KBM-7 (cell line): ENCODE measurements around the gene ADM2.
A peak's percentile ranks its signal among the peaks of the same experiment; 100 is the strongest.

Experiments
- DNase-seq: peaks from one replicate; pipeline ENCODE4 v3.0.0-alpha.2; 2015
- in situ Hi-C: fragments of 300-500 bp; cut with MboI; formaldehyde crosslinking; loops from 2 replicates; pipeline ENCODE4 v1.14.3; 2020; ENCODE audit warnings: low sequenced_read_pairs, low pct_unique_long_range_greater_than_20kb, mixed read lengths

Gene ADM2

DNA sequence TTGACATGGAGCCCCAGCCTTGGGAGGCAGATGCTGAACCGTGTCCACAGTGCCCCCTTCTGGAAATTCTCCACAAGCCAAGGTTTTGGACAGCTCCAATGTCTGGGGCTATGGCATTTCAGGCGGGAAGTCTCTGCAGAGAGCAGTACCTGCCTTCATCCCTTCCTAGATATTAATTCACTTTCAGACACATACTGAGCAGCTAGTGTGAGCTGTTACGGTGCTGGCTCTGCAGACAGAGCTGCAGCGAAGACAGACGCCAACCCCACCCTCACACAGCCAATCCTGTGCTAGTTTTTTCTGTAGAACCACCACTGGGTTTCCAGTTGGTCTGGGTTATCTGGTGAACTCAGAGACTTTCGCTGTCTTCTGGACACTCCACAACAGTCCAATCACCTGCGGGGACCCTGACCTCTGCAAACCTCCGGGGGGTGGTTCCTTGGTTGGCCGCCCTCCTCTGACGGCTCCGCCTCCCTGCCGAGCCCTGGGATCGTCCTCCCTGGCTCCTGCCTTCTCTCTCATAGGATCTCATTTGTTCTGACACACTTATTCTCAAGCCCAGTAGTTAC lies 17.1 kb downstream of the ADM2 start:
- in situ Hi-C loops = no loop called here
- peak; percentile 82 for DNase-seq

DNA sequence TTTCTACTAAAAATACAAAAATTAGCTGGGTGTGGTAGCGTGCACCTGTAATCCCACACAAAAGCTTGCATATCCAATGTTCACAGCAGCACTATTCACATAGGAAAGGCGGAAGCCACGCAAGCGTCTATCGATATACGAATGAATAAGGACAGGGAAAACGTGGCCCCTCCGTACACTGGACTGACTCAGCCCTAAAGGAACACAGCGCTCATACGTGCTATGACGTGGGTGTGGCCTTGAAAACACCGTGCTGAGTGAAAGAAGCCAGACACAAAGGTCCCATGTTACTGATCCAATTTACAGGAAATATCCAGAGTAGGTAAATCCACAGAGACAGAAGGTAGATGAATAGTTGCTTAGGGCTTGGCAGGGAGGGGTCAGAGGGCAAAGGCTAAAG lies 19.1 kb downstream of the ADM2 start:
- DNase-seq = no peak
- in situ Hi-C loops = no loop called here

DNA sequence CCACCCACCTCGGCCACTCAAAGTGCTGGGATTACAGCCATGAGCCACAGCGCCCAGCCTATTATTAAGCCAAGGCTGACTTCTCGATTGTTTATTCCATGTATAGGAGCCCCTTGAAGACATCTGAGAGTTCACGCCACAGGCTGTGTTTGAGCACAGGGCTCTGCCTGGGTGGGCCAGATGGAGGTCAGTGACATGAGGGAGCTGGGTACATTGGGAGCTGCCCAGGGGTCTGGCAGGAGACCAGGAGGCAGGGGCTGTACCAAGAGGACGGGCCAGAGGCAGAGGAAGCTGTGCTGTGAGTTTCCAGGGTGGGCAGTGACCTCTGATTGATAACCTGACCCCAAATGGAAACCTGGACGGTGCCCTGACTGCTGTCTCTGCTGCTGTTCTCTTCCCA lies 20.8 kb downstream of the ADM2 start:
- in situ Hi-C loops = no loop called here
- no peak for DNase-seq

DNA sequence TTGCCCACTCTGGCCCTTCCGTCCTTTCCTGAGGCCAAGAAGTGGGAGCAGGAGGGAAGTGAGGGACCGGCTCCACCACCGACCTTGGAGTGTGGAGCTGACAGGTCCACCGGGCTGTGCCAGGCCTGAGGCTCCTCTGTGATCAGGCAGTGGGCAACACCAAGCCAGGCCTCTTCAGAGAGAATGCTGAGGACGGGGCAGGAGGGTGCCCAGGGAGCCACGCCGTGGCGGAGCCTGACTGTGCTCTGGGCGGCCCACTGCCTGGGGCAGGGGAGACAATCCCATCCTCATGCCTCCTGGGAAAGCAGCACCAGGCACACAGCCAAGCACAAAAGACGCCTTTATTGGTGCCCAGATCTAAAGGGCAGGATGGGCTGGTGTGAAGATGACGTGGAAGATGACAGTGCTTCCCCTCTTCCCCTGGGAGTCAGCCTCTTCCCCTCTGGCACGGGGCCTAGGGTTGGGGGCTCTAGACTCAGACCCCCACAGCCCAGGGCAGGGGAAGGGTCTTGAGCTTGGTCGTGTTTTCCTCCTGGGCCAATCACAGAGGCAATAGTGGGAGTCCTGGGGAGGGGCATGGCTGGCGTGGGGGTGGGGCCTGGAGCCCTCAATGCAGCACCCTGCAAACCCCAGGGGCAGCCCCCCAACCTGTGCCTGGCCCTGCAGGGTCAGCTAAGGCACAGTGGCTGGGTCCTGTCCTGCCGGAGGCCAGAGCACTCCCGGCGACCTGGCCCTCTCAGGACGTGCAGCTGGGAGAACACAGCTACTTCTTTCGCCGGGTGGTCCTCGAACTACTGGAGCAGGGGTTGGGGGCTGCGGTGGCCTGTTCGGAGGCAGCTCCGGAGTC lies 21.5 kb downstream of the ADM2 start:
- in situ Hi-C loops = no loop called here
- DNase-seq = no peak

DNA sequence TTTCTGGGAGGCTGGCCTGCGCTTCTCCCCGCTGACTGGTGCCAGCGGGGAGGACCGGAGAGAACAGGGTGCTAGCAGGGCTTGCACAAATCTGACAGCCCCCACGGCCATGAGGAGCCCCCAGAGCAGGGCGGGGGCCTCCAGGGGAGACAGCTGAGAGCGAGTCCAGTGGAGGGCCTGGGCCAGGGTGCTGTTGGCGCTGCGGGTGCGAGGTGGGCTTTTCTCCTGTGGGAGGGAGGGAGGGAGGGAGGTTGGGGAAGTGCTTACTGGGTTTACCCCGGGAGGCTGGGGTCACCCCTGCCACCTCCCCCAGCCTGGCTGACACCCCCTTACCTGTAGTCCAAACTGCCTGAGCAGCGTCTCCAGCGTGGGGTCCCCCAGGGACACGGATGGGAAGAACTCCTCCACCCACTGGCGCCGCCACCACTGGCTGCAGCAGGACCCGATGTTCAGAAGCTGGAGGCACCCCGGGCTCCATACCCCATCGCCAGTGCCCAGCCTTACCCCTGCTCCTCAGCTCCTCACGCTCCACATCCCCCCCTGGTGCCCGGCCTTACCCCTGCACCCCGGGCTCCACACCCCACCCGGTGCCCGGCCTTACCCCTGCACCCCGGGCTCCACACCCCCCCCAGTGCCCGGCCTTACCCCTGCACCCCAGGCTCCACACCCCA lies 22.3 kb downstream of the ADM2 start:
- in situ Hi-C loops = no loop called here
- no peak for DNase-seq

DNA sequence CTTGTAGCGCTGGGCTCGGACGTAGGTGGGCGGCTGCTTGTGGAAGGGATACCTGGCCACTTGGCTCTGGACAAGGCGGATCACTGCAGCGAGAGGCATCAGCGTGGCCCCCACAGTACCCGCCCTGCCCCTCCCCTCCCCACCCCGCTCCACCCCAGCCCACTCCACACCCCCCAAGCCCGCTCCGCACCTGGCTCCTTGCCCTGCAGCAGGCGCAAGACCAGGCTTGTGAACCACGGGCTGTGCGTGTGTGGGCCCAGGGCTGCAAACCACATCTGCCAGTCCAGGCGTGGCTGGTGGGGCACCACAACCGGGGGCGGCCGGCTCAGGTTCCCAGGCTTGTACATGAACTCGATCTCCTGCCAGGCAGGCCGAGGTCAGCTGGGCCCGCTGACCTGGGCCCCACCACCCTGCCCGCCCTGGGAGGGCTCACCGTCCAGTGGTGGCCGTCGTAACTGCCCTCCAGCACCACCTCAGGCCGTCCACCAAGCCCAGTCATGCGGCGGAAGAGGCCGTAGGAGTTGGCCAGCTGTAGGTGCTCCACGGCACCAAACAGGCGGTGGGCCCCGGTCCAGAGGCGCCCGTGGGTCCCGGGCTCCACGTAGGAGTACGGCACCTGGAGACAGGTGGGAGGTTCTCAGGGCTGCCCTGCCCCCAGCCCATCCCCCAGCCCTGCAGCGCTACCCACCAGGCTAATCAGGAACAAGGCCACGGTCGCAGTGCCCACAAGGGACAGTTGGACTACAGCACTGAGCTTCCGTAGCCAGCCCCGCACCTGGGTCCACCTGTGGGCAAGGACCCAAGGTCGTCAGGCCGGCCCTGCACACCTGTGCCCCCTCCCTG lies 23.2 kb downstream of the ADM2 start:
- DNase-seq = no peak
- in situ Hi-C loops = no loop called here

DNA sequence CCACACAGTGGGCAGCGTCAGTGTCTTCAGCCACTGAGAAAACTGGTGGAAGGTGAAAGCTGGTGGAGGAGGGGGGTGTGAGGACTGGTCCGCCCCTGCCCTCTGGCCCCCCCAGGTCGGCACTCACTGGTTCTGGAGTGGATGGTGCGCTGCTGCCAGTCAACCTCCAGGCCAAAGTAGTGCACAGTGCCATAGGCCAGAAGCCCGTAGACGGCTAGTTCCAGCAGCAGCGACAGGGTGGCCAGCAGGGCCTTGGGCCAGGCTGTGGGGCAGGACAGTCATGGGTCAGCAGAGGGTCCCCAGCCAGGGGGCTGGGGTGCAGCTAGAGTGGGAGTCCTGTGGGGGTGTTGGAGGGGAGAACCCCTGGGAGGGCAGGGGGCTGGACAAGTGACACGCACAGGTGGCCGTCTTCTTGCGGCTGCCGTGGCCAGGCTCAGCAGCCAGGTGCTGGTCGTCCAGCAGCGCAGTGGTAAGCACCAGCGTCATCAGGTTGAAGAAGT lies 24.0 kb downstream of the ADM2 start:
- DNase-seq = no peak
- in situ Hi-C loops = no loop called here

DNA sequence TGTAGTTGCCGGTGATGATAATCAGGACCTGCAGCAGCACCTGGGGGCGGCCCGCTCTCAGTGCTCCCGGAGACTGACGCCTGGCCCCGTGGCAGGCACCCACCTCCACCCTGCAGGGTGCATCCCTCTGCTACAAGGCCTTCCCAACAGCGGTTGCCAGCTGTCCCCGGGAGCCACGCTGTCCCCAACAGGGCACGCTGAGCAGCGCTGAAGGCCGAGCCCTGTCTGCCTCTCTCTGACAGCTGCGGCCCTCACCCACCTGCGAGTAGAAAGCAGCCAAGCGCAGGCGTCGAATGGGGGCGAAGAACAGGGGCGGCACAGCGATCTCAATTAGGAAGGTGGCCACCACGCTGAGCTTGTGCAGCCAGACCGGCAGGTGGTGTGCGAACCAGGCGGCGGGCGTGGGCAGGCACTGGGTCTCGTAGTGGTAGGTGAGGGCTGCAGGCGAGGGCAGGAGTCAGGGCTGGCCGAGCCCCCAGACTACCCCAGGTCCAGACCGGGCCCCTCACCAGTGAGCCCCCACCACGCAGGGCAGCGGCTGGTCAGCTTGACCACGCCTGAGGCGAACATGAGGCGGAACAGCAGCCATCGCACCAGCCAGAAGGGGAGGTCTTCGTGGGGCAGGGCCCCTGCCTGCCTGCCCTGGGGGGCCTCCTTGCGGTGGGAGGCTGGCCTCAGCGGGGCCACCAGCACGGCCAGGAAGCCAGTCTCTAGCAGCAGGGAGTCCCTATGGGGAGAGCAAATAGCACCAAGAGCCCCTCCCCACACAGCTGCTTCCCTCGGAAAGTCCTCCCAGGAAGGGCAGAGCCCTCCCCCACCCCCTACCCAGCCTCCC lies 24.6 kb downstream of the ADM2 start:
- in situ Hi-C loops = no loop called here
- DNase-seq = no peak

DNA sequence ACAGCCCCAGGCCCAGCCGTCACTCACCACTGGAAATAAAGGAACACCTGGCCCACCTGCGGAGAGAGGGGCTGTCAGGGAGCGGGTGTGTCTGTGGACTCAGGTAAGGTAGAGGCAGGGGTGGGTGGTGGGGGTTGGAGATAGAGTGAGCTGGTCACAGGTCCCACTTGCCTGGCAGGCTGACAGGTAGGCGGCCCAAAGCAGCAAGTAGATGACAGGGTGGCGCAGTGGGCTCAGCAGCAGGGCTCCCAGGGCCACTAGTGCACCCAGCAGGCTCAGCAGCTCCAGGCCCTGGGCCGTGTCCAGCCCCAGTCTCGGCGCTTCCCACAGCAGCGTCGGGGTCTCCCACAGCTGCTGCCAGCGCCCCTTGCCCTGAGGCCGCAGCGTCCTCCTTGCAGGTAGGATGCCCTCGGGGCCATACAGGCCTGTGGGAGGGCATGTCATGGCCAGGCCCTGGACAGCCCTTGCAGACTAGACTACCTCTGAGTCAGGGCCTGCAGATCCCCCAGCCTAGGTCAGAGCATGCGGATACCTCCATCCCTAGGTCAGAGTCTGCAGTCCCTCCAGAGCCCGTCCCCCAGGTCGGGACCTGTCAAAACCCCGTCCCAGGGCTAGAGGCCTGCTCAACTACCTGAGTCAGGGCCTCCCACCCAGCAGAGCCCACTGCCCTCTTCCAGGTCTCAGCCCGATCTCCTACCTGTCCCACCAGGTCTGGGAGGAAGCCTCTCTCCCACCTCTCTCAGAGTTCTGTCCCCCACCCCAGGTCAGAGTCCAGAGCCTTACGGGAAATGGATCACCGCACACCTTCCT lies 25.5 kb downstream of the ADM2 start:
- DNase-seq = no peak
- in situ Hi-C loops = no loop called here

DNA sequence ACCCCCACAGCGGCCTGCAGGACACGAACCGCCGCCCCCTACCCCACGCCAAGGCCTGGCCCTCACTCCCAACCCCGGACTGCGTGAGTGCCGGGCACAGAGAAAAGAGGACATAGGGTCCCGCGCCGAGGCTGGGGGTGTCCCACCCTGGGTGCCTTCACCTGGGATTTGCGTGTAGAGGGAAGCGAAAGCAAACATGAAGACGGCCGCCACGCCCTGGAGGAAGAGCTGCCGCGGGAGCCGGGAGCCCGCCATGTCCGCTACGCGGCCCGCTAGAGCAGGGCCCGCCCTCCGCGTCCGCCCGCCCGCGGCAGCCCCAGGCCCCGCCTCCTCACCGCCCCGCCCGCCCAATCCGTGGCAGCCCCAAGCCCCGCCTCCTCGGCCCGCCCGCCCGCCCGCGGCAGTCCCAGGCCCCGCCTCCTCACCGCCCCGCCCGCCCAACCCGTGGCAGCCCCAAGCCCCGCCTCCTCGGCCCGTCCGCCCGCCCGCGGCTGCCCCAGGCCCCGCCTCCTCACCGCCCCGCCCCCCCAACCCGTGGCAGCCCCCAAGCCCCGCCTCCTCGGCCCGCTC lies 26.2 kb downstream of the ADM2 start, which contains the start of gene LMF2:
LMF2 (minus strand) TSS at position 282 of the 570 bp plus-strand sequence; CDS start at position 255, 27 bp downstream.
- in situ Hi-C loops = no loop called here
- peak; percentile 57 for DNase-seq

DNA sequence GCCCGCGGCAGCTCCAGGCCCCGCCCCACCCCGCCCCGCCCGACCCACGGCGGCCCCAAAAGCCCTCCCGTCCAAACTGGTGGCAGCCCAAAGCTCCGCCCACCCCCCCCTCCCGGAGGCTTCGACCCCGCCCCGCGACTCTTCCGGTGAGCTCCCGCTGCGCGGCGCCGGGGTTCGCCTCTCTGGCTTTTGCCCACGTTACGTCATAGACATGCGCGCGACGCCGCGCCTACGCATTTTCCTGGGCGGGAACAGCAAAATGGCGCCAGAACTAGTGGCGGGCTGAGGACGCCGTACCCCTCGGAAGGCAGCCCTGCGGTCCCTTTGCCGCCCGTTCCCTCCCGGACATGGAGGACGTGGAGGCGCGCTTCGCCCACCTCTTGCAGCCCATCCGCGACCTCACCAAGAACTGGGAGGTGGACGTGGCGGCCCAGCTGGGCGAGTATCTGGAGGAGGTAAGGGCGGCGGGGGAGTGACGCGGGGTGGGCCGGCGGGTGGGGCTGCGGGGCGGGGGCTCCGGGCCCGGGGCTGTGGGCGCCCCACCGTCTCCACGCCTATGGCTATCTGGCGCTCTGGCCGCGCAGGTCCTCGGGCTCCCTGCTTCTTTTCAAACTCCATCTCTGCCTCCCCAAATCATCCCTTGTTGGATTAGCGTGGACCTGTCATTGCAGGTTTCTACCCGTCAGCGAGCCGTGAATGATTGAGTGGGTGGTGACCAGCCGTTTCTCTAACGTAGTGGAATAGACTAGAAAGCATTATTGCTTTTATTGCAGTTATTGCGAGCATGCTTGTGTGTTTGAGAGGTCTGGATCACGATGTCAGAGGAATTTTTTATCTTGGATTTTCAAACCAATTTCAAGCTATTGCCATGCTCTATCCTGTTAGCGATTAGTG lies 26.9 kb downstream of the ADM2 start, which contains the start of gene NCAPH2:
NCAPH2 (plus strand) TSS at position 234 of the 894 bp plus-strand sequence; CDS start at position 348, 114 bp downstream.
- in situ Hi-C loops = no loop called here
- DNase-seq = peak; percentile 94

DNA sequence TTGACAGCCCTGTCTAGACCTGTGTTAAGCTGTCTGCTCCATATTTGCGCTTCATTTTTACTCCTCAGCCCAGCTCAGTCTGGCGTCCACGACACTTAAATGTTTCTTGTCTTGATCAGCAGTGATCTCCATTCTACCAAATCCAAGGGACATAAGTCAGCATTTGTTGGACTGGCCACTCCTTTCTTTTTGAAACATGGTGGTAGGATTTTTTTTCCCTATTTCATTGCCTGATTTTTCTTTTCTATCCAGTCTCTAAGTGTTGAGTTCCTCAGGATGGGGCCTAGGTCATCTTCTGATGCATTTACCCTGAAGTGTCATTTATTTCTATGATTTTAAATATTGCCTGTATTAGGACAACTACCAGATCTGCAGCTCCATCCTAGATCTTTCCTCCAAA lies 27.6 kb downstream of the ADM2 start:
- no peak for DNase-seq
- in situ Hi-C loops = no loop called here

DNA sequence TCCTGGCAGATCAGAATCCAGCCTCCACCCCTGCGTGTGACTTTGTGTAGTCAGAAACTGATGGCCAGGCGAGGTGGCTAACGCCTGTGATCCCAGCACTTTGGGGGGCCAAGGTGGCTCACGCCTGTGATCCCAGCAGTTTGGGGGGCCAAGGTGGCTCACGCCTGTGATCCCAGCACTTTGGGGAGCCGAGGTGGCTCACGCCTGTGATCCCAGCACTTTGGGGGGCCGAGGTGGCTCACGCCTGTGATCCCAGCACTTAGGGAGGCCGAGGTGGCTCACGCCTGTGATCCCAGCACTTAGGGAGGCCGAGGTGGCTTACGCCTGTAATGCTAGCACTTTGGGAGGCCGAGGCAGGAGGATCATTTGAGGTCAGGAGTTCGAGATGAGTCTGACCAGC lies 31.8 kb downstream of the ADM2 start:
- in situ Hi-C loops = no loop called here
- no peak for DNase-seq

DNA sequence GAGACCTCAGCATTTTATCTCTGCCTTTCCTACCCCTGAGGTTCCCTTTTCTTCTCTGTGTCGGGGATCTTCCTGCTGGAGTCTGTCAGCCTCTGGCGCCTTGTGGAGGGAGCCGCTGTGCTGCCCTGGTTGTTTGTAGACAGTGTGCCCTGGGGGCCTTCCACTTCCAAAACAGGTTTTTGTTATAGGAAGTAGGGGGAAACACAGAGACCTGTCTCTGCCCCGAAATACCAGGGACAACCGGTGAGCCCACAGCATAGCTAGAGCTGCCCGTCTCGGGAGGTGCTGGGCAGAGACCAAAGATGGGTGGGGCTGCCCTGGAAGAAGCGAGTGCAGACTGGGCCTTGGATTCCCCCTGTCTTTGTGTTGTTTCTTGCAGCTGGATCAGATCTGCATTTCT lies 34.7 kb downstream of the ADM2 start:
- in situ Hi-C loops = no loop called here
- no peak for DNase-seq

DNA sequence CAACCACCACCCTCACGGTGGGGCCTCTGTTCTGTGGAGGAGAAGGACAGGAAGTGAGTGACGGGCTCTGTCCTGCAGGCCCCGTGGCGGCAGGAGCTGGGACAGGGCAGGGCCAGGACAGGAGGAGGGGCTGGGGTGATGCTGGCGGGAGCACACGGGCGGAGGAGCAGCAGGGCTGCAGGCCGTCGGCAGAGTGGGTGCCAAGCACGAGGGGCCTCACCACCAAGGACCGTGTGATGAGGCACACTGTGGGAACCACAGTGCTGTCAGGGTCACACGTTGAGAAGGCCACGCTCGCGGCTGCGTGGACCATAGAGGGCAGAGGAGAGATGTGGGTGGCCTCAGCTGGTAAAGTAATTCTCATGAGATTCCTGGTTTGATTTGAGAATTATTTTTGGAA lies 35.5 kb downstream of the ADM2 start:
- DNase-seq = no peak
- in situ Hi-C loops = no loop called here

DNA sequence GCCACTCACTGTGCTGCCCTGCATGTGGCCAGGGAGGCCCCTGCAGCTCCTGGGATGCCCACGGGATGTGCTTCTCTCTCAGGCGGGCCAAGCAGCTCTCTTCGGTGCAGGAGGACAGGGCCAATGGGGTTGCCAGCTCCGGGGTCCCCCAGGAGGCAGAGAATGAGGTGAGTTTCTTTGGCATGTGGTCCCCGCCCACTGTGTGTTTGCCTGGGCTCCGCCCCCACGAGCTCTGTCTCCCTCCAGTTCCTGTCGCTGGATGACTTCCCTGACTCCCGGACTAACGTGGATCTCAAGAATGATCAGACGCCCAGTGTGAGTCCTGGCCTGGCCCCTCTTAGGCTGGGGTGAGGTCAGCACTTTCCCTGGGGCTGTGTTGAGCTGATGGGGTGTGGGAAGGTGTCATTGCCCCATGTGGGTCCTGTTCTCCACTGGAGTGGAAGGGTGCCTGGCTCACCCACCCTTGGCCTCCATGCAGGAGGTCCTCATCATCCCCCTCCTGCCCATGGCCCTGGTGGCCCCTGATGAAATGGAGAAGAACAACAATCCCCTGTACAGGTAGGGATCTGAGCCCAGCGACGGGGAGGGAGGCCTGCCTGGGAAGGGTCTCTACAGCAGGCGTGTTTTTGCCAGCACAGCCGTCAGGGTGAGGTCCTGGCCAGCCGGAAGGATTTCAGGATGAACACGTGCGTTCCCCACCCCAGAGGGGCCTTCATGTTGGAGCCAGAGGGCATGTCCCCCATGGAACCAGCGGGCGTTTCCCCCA lies 36.3 kb downstream of the ADM2 start:
- in situ Hi-C loops = no loop called here
- DNase-seq = no peak
